MM.1S (cell line): ENCODE results near the gene SLC25A53.
"Not testable (repeated sequence)": the region's sequence is repeated elsewhere in the genome, so short reads cannot be mapped to it uniquely, and the experiment has no call there.

ENCODE experiments used
- DNase-seq: peaks from one replicate; pipeline ENCODE4 v3.0.0-alpha.2; 2015
- H2AFZ ChIP-seq: fragments of 300-600 bp; sonication (generic); 2 replicates; pipeline ENCODE4 v1.6.0; 2016; ENCODE audit warnings: antibody characterized with exemption, low read length
- H3F3A ChIP-seq: fragments of 300-600 bp; sonication (generic); 2 replicates; pipeline ENCODE4 v1.6.1; 2016; ENCODE audit warnings: mild to moderate bottlenecking, antibody characterized with exemption, low read length, moderate library complexity, mixed read lengths; ENCODE audit not compliant: insufficient read depth
- H3K27ac ChIP-seq: fragments of 300-600 bp; sonication (generic); 2 replicates; pipeline ENCODE4 v1.5.1; 2016; ENCODE audit warnings: mild to moderate bottlenecking, low read length
- H3K27me3 ChIP-seq: fragments of 300-600 bp; sonication (generic); replicated peaks from 2 replicates; pipeline ENCODE4 v1.6.0; 2016; ENCODE audit warnings: low read length; ENCODE audit not compliant: insufficient read depth
- H3K36me3 ChIP-seq: fragments of 300-600 bp; sonication (generic); replicated peaks from 2 replicates; pipeline ENCODE4 v1.6.1; 2016; ENCODE audit warnings: mild to moderate bottlenecking, low read length, mixed read lengths; ENCODE audit not compliant: insufficient read depth
- H3K4me1 ChIP-seq: fragments of 300-600 bp; sonication (generic); 2 replicates; pipeline ENCODE4 v1.6.1; 2016; ENCODE audit warnings: low read length, mixed read lengths
- H3K4me2 ChIP-seq: fragments of 300-600 bp; sonication (generic); 2 replicates; pipeline ENCODE4 v1.6.0; 2016; ENCODE audit warnings: low read depth, low read length
- H3K4me3 ChIP-seq: fragments of 300-600 bp; sonication (generic); 2 replicates; pipeline ENCODE4 v1.5.1; 2016; ENCODE audit warnings: low read length, mixed read lengths
- H3K79me2 ChIP-seq: fragments of 300-600 bp; sonication (generic); 2 replicates; pipeline ENCODE4 v1.6.1; 2016; ENCODE audit warnings: mixed run types, low read length, mixed read lengths
- H3K9ac ChIP-seq: fragments of 300-600 bp; sonication (generic); 2 replicates; pipeline ENCODE4 v1.6.1; 2016; ENCODE audit warnings: low read length, mixed read lengths
- H3K9me2 ChIP-seq: fragments of 300-600 bp; sonication (generic); replicated peaks from 2 replicates; pipeline ENCODE4 v1.6.1; 2016; ENCODE audit warnings: mild to moderate bottlenecking, low read length, mixed read lengths; ENCODE audit not compliant: insufficient read depth
- H3K9me3 ChIP-seq: fragments of 300-600 bp; sonication (generic); replicated peaks from 2 replicates; pipeline ENCODE4 v1.6.1; 2016; ENCODE audit warnings: mild to moderate bottlenecking, low read length, mixed read lengths; ENCODE audit not compliant: insufficient read depth
- H4K20me1 ChIP-seq: fragments of 300-600 bp; sonication (generic); 2 replicates; pipeline ENCODE4 v1.6.1; 2016; ENCODE audit warnings: mild to moderate bottlenecking, low read length, moderate library complexity, mixed read lengths; ENCODE audit not compliant: insufficient read depth
- EZH2 ChIP-seq: fragments of 300-600 bp; sonication (generic); optimal IDR thresholded peaks from 2 replicates; pipeline ENCODE3; 2017; ENCODE audit warnings: low read depth, mild to moderate bottlenecking, antibody characterized with exemption, low read length, mixed read lengths
- EZH2phosphoT487 ChIP-seq: fragments of 300-600 bp; sonication (generic); IDR thresholded peaks from 2 replicates; pipeline ENCODE4 v1.6.1; 2018; ENCODE audit warnings: antibody characterized with exemption, low read length
- TF ChIP-seq, protein P1 (sequence below): fragments of 300-600 bp; sonication (generic); IDR thresholded peaks from 2 replicates; pipeline ENCODE4 v1.5.1; 2016; ENCODE audit warnings: antibody characterized with exemption, low read length, mixed read lengths

SLC25A53 gene

DNA sequence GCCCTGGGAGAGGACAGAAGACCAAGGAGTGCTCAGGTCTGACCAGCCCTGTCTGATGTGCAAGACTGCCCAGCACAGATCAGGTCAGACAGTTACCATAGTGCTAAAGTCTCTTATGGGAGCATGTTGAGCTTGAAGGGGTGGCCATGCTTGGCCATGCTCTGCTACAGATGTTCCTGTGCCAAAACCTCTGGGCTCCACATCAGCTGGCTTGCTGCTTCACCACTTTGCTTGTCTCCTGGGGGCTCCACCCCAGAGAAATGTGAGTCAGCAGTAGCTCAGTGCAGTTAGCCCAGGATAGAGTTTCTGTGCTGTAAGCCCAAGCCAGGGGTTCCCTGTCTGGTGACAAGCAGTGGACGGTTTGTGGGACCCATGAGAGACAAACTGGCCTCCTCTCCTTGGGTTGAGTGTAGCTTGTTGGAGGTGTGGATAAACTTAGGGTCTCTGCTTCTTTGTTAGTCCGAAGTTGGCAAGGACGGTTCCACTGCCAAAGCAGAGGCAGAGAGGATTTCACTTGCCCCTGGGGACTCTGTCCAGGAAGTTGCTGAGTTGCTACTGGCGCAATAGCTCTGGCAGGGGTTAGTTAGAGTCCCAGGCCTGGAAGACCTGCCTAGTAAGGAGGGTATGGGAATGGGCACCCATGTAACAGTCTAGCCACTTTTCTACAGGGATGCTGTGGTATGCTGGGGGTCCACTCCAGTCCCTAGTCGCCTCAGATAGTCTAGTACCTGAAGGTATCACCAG is 72.1 kb downstream of the SLC25A53 start:
- no peak overlapping the region for H2AFZ ChIP-seq
- TF ChIP-seq, protein P1, sequence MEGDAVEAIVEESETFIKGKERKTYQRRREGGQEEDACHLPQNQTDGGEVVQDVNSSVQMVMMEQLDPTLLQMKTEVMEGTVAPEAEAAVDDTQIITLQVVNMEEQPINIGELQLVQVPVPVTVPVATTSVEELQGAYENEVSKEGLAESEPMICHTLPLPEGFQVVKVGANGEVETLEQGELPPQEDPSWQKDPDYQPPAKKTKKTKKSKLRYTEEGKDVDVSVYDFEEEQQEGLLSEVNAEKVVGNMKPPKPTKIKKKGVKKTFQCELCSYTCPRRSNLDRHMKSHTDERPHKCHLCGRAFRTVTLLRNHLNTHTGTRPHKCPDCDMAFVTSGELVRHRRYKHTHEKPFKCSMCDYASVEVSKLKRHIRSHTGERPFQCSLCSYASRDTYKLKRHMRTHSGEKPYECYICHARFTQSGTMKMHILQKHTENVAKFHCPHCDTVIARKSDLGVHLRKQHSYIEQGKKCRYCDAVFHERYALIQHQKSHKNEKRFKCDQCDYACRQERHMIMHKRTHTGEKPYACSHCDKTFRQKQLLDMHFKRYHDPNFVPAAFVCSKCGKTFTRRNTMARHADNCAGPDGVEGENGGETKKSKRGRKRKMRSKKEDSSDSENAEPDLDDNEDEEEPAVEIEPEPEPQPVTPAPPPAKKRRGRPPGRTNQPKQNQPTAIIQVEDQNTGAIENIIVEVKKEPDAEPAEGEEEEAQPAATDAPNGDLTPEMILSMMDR = no peak
- TF ChIP-seq EZH2 (no peak), EZH2phosphoT487 (no peak)
- no peaks in the 10 kb centered on the region for H3F3A ChIP-seq
- H3K9me3 ChIP-seq = no peaks in the 10 kb centered on the region
- no peak overlapping the region for H3K9ac ChIP-seq
- H3K79me2 ChIP-seq = no peaks in the 10 kb centered on the region
- H3K4me2 ChIP-seq = no peak overlapping the region
- H4K20me1 ChIP-seq = no peaks in the 10 kb centered on the region
- no peaks in the 10 kb centered on the region for H3K4me1 ChIP-seq
- H3K9me2 ChIP-seq = no peaks in the 10 kb centered on the region
- no peak overlapping the region for H3K4me3 ChIP-seq
- no peaks in the 10 kb centered on the region for H3K36me3 ChIP-seq
- H3K27me3 ChIP-seq = no peaks in the 10 kb centered on the region
- H3K27ac ChIP-seq = no peak overlapping the region
- no peak for DNase-seq

DNA sequence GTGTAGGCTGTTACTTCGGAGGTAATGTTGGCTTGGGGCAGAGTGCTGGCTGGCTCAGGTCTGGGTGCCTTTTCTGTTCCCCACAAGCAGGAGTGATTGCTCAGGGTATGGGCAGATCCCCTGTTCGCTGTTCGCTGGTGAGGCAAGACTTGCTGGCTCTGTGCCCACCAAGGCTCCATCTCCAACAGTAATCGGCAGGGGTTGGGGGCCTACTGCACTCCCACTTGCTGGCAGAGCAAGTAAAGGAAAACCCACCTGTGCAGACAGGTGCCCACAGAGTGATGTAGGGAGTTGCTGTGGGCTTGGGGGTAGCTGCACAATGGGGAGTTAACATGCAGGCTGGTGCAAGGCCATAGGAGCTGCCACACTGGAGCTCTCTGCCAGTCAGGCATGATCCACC is 72.7 kb downstream of the SLC25A53 start:
- no peaks in the 10 kb centered on the region for H3K4me1 ChIP-seq
- DNase-seq = no peak
- H3K79me2 ChIP-seq = no peaks in the 10 kb centered on the region
- no peaks in the 10 kb centered on the region for H3K36me3 ChIP-seq
- no peak overlapping the region for H3K9ac ChIP-seq
- H3F3A ChIP-seq = no peaks in the 10 kb centered on the region
- H3K27me3 ChIP-seq = no peaks in the 10 kb centered on the region
- H3K4me2 ChIP-seq = no peak overlapping the region
- TF ChIP-seq, protein P1 = no peak
- TF ChIP-seq EZH2 (no peak), EZH2phosphoT487 (no peak)
- H3K4me3 ChIP-seq = no peak overlapping the region
- no peaks in the 10 kb centered on the region for H4K20me1 ChIP-seq
- H3K9me3 ChIP-seq = no peaks in the 10 kb centered on the region
- no peak overlapping the region for H3K27ac ChIP-seq
- H3K9me2 ChIP-seq = no peaks in the 10 kb centered on the region
- no peak overlapping the region for H2AFZ ChIP-seq

DNA sequence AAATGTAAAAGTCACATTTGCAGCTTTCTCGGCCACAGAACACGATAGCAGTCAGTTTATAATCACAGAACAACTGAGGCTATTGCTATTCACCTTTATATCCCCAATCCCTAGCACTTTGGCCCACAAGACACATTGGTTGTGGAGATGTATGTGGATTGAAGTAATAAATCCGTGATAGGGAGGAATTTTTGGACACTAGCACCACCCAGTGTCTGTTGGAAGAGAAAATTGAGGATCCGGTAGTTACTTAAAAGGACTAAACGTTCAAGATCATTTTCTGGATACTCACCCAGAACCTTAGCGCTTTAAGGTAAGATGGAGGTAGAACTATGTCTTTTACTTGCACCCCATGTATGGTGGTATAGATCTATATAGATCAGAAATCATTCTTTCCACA is 79.0 kb downstream of the SLC25A53 start:
- H3K4me3 ChIP-seq, H3K9ac ChIP-seq, H3K4me1 ChIP-seq, H3F3A ChIP-seq, H3K4me2 ChIP-seq, H3K9me3 ChIP-seq, DNase-seq, H3K79me2 ChIP-seq, H4K20me1 ChIP-seq, H3K27me3 ChIP-seq, H3K36me3 ChIP-seq, H3K27ac ChIP-seq, H2AFZ ChIP-seq, H3K9me2 ChIP-seq: not testable (repeated sequence)

DNA sequence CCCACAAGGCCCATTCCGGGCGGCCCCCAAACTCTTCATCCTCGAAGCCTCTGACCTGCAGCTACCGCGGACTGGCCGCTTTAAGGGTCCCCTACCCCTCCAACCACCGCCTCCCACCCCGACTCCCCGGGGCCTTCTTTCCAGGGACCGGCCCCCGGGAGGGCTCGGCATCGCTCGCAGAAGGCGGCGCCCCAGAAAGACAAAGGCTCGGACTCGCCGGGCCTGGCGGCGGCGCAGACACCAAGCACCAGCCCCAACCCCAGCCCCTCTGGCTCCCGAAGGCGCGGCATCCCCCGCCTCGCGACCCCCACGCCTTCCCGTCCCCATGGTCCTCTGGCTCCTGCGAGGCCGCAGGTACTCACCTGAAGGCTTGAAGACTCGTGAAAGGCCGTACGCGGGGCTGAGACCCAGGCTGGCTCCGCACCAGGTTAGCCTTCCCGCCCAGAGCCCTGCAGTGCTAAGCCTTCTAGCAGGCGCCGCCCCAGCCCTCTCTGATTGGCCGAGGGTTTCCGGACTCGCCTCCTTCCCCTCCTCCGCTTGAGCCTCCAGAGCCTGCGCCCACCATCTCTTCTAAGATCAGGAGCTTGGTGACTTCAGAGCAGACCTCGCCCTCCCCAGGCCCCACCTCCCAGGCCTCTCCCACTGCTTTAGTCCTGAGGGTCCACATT is 80.9 kb downstream of the SLC25A53 start, which contains the start of gene TMSB15C:
Gene TMSB15C, minus strand, starts transcription at position 459 of the 668 bp plus-strand sequence.
- not testable (repeated sequence) for H3K4me2 ChIP-seq, H3K9me3 ChIP-seq, H3K4me1 ChIP-seq, DNase-seq, H3K9ac ChIP-seq, H3K79me2 ChIP-seq, H4K20me1 ChIP-seq, H3K4me3 ChIP-seq, H3K36me3 ChIP-seq, H3K27ac ChIP-seq, H3F3A ChIP-seq, H2AFZ ChIP-seq, H3K27me3 ChIP-seq, H3K9me2 ChIP-seq

DNA sequence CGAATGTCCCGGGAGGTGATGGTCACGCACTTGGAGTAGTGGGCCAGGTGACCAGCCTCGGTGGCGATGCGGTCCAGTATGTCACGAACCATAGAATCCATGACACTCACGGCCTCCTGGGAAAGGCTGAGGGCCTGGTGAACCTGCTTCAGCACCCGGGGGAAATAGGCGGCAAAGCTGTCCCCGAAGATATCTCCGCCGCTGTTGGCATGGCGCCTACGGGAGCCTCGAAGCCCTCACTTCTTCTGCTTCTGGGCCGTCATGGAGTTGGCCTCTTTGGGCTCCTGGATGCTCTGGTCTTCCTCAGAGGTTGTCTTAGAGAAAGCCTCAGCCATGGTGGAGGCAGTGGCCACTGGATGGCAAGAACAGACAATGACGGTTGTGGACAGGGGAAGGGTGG is 94.2 kb downstream of the SLC25A53 start:
- H3K4me3 ChIP-seq, H3K9me3 ChIP-seq, H3K36me3 ChIP-seq, H3K4me2 ChIP-seq, H4K20me1 ChIP-seq, H3F3A ChIP-seq, H3K27me3 ChIP-seq, DNase-seq, H2AFZ ChIP-seq, H3K9ac ChIP-seq, H3K9me2 ChIP-seq, H3K27ac ChIP-seq, H3K79me2 ChIP-seq, H3K4me1 ChIP-seq: not testable (repeated sequence)

DNA sequence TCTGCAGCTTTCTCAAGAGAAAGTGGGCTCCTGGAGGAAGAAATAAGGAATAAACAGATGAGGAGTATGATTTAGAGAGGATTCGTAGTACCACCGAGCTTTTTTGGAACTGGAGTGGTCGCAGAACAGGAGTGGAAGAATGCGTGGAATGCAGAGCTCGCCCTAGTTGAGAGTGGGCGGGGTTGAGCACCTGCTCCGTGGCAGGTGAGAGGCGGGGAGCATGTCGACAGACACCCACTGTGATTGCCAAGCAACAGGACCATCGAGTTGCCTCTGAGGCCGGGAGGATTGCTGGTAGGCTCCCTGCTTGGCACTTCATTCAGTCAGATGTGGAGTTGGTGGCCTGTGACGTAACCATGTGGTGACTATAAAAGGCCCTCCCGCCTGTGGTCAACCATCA is 101.9 kb downstream of the SLC25A53 start:
- not testable (repeated sequence) for H3F3A ChIP-seq, H3K9me3 ChIP-seq, H3K4me3 ChIP-seq, H3K9ac ChIP-seq, H3K4me2 ChIP-seq, H3K27ac ChIP-seq, H2AFZ ChIP-seq, H3K4me1 ChIP-seq, H3K27me3 ChIP-seq, H4K20me1 ChIP-seq, H3K79me2 ChIP-seq, DNase-seq, H3K36me3 ChIP-seq, H3K9me2 ChIP-seq
